ENCODE measurements around the gene CALML3.

GRCh38 chr10:5575482-5576153 is 50.9 kb downstream of the CALML3 start:
- TF ChIP-seq, protein P1, sequence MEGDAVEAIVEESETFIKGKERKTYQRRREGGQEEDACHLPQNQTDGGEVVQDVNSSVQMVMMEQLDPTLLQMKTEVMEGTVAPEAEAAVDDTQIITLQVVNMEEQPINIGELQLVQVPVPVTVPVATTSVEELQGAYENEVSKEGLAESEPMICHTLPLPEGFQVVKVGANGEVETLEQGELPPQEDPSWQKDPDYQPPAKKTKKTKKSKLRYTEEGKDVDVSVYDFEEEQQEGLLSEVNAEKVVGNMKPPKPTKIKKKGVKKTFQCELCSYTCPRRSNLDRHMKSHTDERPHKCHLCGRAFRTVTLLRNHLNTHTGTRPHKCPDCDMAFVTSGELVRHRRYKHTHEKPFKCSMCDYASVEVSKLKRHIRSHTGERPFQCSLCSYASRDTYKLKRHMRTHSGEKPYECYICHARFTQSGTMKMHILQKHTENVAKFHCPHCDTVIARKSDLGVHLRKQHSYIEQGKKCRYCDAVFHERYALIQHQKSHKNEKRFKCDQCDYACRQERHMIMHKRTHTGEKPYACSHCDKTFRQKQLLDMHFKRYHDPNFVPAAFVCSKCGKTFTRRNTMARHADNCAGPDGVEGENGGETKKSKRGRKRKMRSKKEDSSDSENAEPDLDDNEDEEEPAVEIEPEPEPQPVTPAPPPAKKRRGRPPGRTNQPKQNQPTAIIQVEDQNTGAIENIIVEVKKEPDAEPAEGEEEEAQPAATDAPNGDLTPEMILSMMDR (IDR thresholded peaks at IDR 0.05) = no peak
- no peak for TF ChIP-seq POLR2A (IDR thresholded peaks at IDR 0.05)
